Vagina (tissue), 2 donors: ENCODE results near the gene KCNG2.

Experiments
- CTCF ChIP-seq, 3 experiments: fragments of 450-650 bp in 2 of 3; fragments of 200-600 bp in 1 of 3; sonication (generic) in 1 of 3; IDR thresholded peaks; one replicate each; pipeline ENCODE4 v1.5.1; 2017 to 2019; ENCODE audit warnings: antibody characterized with exemption in 3 of 3, mild to moderate bottlenecking in 2 of 3, moderate library complexity in 2 of 3
- POLR2AphosphoS5 ChIP-seq, 2 donors: sonication (generic); formaldehyde crosslinking; IDR thresholded peaks; one replicate each; pipeline ENCODE4 v1.9.0; 2017; ENCODE audit warnings: antibody characterized with exemption in 2 of 2, mild to moderate bottlenecking in 2 of 2, low read depth in 1 of 2; ENCODE audit not compliant: insufficient read depth in 1 of 2

- no peak for TF ChIP-seq CTCF (IDR thresholded peaks at IDR 0.05)
- no peak for TF ChIP-seq POLR2AphosphoS5 (IDR thresholded peaks at IDR 0.05; ENCODE audit: insufficient read depth in 1 of 2, low read depth in 1 of 2)
Observed at GRCh38 chr18:79816981-79817606, 19.4 kb downstream of the KCNG2 start.
